Tibial nerve (tissue), 4 donors: Measurements from ENCODE around the gene NCF4.

Experiments
- CTCF ChIP-seq, 5 experiments: fragments of 200-600 bp in 3 of 5; fragments of 450-650 bp in 2 of 5; sonication (generic) in 3 of 5; IDR thresholded peaks; one replicate each; pipeline ENCODE4 v1.5.1; 2016 to 2019; ENCODE audit warnings: antibody characterized with exemption in 5 of 5, mild to moderate bottlenecking in 3 of 5, moderate library complexity in 2 of 5
- EP300 ChIP-seq, 2 donors: sonication (generic); formaldehyde crosslinking; IDR thresholded peaks; one replicate each; pipeline ENCODE4 v1.6.1; 2017; ENCODE audit warnings: antibody characterized with exemption in 2 of 2, mild to moderate bottlenecking in 1 of 2
- POLR2A ChIP-seq, 2 donors: fragments of 450-650 bp; IDR thresholded peaks; one replicate each; pipeline ENCODE4 v1.6.1; 2017; ENCODE audit warnings: antibody characterized with exemption in 2 of 2, mild to moderate bottlenecking in 2 of 2, moderate library complexity in 2 of 2

- no peak for TF ChIP-seq POLR2A (IDR thresholded peaks at IDR 0.05)
- no peak for TF ChIP-seq CTCF (IDR thresholded peaks at IDR 0.05)
- no peak for TF ChIP-seq EP300 (IDR thresholded peaks at IDR 0.05)
Observed at GRCh38 chr22:36863281-36863680, 2.5 kb downstream of the NCF4 start.
